IPS-18c (cell line): ENCODE results near the gene ZNF423.

Experiments
- H3K4me3 ChIP-seq: 2 replicates; pipeline ENCODE4 v1.7.0; 2013; ENCODE audit warnings: low read depth, mild to moderate bottlenecking, low read length, moderate library complexity; ENCODE audit not compliant: insufficient read depth
- H3K9me3 ChIP-seq: one replicate; pipeline ENCODE4 v1.6.1; 2013; ENCODE audit warnings: mild to moderate bottlenecking, low read length, moderate library complexity; ENCODE audit not compliant: control insufficient read depth, insufficient read depth

Gene ZNF423

GRCh38 chr16:49533422-49533821 lies 322.5 kb downstream of the ZNF423 start:
- Histone ChIP-seq H3K9me3 (no peaks in the 10 kb centered on the region), H3K4me3 (no peak overlapping the region)

GRCh38 chr16:49532873-49533272 lies 323.0 kb downstream of the ZNF423 start:
- Histone ChIP-seq H3K4me3 (no peak overlapping the region), H3K9me3 (no peaks in the 10 kb centered on the region)

- no peak overlapping the region for H3K4me3 ChIP-seq
- H3K9me3 ChIP-seq, result no peaks in the 10 kb centered on the region
These were observed 323.7 kb downstream of the ZNF423 start for GRCh38 chr16:49531931-49532840.

GRCh38 chr16:49531425-49531824 lies 324.5 kb downstream of the ZNF423 start:
- Histone ChIP-seq H3K4me3 (no peak overlapping the region), H3K9me3 (no peaks in the 10 kb centered on the region)

GRCh38 chr16:49530427-49530970 lies 325.4 kb downstream of the ZNF423 start:
- Histone ChIP-seq H3K9me3 (no peaks in the 10 kb centered on the region), H3K4me3 (no peak overlapping the region)

GRCh38 chr16:49529411-49530045 lies 326.4 kb downstream of the ZNF423 start:
- no peak overlapping the region for H3K4me3 ChIP-seq
- H3K9me3 ChIP-seq, result no peaks in the 10 kb centered on the region

- Histone ChIP-seq H3K4me3 (no peak overlapping the region), H3K9me3 (no peaks in the 10 kb centered on the region)
These were observed 327.0 kb downstream of the ZNF423 start for GRCh38 chr16:49528866-49529288.

GRCh38 chr16:49528060-49528865 lies 327.6 kb downstream of the ZNF423 start:
- Histone ChIP-seq H3K4me3 (no peak overlapping the region), H3K9me3 (no peaks in the 10 kb centered on the region)

- Histone ChIP-seq H3K4me3 (no peak overlapping the region), H3K9me3 (no peaks in the 10 kb centered on the region)
These were observed 328.3 kb downstream of the ZNF423 start for GRCh38 chr16:49527611-49528010.

- Histone ChIP-seq H3K9me3 (no peaks in the 10 kb centered on the region), H3K4me3 (no peak overlapping the region)
These were observed 329.0 kb downstream of the ZNF423 start for GRCh38 chr16:49526860-49527365.

GRCh38 chr16:49524947-49525315 lies 331.0 kb downstream of the ZNF423 start:
- no peak overlapping the region for H3K4me3 ChIP-seq
- no peaks in the 10 kb centered on the region for H3K9me3 ChIP-seq

GRCh38 chr16:49524216-49524946 lies 331.5 kb downstream of the ZNF423 start:
- H3K4me3 ChIP-seq, result no peak overlapping the region
- H3K9me3 ChIP-seq, result no peaks in the 10 kb centered on the region

- Histone ChIP-seq H3K9me3 (no peaks in the 10 kb centered on the region), H3K4me3 (no peak overlapping the region)
These were observed 332.3 kb downstream of the ZNF423 start for GRCh38 chr16:49523435-49524159.

- H3K9me3 ChIP-seq, result no peaks in the 10 kb centered on the region
- H3K4me3 ChIP-seq, result no peak overlapping the region
These were observed 334.1 kb downstream of the ZNF423 start for GRCh38 chr16:49521734-49522325.

- no peak overlapping the region for H3K4me3 ChIP-seq
These were observed 335.3 kb downstream of the ZNF423 start for GRCh38 chr16:49520492-49521038.

More at GRCh38 chr16:49520492-49521038, 335.3 kb downstream of the ZNF423 start:
- no peaks in the 10 kb centered on the region for H3K9me3 ChIP-seq
